ENCODE data around the gene HTATIP2.
"Not testable (repeated sequence)": the region's sequence is repeated elsewhere in the genome, so short reads cannot be mapped to it uniquely, and the experiment has no call there.

HTATIP2 gene

GRCh38 chr11:20372081-20372626, 8.6 kb downstream of the HTATIP2 start:
- DNase-seq (ENCODE audit: low spot score) = no peak

DNA sequence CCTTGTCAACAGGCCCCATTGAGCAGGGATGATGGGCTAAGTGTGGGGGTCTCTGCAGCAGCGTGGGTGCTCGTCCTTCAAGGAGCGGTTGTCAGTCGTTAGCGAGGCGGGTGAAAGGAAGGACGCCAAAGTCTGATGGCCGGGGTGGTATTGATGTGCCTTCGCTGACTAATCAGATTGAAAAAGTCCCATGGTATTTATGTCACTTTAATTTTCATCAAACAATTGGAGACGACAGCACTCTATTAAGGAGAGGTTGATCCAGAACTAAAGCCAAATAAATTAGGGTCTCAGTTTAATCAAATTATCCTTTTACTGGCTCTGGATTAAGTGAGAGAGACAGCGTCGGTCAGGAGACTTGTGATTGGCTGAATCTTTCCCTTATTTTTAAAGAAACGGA, 9.6 kb downstream of the HTATIP2 start:
- DNase-seq (ENCODE audit: low spot score) = no peak

DNA sequence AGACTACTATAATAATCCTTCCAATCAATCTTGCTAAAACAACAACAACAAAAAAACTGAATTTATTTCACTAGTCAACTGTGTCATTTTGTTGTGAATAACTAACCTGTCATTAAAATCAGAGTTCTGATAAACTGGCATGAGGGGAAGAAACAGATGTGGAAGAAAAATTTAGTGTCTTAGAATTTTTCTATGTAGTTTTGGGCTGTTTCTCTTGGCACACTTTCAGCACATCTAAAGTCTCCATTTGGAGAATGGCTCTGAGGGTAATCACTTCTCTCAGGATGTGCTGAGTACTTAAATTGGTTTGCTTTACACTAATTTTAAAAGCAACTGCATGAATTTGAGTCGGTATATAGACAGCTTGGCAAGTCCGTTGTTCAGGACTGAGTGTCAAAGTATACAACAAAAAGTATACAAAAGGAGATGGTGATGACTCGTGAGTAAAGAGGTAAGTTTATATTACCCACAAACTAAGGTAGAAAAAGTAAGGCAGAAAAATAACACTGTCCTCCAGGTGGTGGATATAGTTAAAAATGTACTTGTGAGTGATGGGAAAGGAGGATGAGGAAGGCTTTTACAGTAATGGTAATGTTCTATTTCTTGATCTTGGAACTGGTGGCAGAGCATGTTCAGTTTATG, 10.2 kb downstream of the HTATIP2 start:
- DNase-seq (ENCODE audit: low spot score) = no peak

DNA sequence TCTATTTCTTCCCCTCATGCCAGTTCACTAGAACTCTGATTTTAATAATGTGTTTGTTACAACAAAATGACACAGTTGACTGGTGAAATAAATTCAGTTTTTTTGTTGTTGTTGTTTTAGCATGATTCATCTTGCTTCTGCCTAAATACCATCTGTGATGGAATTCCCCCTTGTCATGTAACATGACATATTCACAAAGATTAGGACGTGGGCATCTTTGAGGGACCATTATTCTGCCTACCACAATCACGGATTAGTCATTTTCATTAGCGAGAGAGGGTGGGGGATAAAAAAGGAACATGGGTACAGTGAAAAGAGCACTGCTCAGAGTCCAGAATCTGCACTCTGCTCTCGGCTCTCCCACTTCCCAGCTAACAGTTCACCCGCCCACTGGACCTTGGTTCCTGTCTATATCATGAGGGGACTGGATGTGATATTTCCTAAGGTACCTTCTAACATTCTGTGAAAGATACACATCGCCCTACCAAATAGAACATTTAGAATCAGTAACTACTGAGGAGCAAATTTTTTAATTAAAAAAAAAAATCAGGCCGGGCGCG, 11.3 kb downstream of the HTATIP2 start:
- no peak for DNase-seq (ENCODE audit: low spot score)

DNA sequence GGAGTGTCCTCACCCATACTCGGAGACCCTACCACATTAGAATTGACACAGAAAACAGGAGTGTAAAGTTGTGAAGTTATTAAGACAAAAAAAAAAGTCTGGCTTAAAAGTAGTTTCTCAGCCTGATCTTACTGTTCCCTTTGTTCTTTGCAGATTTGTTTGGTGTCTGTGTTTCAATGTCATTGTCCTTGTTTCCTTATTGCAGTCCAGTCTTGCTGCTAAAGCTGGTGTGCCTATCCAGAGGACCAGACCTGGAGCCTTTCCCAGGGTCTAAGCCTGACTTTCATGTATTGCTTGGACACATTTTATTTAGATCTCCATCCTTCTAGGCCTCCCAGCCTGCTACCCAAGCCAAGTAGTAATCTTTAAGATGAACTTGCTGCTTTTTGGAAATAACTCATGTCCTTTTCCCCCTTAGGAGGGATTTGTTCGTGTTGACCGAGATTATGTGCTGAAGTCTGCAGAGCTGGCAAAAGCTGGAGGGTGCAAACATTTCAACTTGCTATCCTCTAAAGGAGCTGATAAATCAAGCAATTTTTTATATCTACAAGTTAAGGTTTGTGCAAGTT, 12.7 kb downstream of the HTATIP2 start:
- DNase-seq (ENCODE audit: low spot score) = no peak

DNA sequence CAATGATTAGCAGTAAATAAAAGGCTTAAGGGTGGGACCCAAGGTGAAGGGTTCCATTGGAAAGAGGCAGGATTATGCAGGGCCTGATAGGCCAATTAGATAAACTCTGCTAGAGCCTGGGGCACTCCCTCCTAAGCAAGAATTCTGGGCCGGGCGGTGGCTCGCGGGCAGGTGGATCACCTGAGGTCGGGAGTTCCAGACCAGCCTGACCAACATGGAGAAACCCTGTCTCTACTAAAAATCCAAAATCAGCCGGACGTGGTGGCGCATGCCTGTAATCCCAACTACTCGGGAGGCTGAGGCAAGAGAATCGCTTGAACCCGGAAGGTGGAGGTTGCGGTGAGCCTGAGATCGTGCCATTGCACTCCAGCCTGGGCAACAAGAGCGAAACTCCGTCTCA, 22.5 kb downstream of the HTATIP2 start:
- not testable (repeated sequence) for DNase-seq (ENCODE audit: low spot score)

DNA sequence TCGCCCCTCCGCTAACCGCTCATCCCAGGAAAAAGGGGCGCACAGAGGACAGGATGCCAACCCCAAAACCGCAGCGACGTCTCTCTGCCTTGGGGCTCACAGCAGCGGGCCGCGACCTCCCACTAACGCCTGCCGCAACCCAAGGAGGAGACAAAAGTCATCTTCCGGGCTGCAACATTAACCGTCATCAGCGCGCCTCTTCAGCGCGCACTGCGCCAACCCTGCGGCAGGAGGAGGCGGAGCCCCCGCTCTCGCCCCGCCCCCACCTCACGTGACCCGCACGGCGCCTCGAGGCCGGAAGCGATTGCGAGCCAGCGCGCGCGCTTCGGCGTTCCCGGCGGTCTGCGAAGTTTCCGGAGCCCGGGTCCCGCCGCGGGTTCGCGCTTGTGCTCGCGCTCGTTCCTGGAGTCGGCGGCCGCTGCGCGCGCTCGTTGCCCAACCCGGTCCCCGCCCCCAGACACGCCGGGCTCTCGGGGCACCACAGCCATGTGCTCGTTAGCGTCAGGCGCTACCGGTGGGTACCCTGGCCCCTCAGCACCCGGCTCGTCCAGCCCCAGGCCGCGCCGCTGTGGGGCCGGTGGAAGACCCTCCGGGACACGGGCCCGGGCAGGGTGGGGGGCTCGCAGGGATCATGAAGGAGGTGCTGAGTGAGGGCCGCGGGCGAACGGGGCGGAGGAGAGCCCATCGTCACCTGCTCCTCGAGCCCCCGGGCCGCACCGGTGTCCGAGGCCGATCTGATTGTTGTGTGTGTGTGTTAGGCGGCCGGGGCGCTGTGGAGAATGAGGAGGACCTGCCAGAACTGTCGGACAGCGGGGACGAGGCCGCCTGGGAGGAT, 24.0 kb downstream of the HTATIP2 start, which contains the start of gene PRMT3:
TSS of gene PRMT3 (plus strand) at position 456 of the 835 bp plus-strand sequence. CDS start at position 487, 31 bp downstream.
- DNase-seq (ENCODE audit: low spot score) = peak; percentile 98

- peak; percentile 32 for DNase-seq (ENCODE audit: low spot score)
Measured at GRCh38 chr11:20388096-20389055, 24.9 kb downstream of the HTATIP2 start.

DNA sequence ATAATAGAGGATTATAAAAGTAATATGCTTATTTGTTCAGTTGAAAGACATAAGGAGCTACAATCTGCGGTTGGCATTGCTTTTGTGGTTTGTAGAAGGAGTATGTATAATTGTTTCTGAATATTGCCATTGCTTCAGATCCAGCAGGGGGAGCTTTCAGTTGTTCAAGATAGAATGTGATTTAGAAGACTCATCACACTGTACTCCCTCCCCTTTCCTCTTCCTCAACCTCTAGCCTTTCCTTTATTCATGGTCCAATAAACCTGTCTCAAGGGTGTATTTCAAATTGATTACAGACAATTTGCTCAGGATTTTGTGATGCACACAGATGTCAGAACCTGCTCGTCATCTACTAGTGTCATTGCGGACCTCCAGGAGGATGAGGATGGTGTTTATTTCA, 33.8 kb downstream of the HTATIP2 start:
- DNase-seq (ENCODE audit: low spot score) = peak; percentile 46

DNA sequence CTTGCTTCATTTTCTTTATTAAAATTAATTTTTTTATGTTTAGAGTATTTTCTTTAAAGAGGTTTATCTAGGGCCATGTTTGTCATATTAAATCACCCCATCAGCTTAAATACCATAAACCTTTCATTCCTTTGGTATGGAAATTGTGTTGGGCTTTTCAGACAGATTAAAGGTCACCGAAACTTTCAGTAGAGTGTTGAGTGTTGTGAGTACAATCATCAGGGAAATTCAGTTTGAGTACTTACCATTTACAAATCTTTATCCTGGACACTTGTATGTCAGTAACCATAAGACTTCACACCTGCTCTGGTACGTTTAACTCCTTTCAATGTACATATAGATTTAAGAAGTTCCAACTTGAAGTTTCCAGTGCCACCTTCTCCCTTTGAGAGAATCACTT, 36.0 kb downstream of the HTATIP2 start:
- DNase-seq (ENCODE audit: low spot score) = no peak

GRCh38 chr11:20403059-20403458, 39.5 kb downstream of the HTATIP2 start:
- DNase-seq (ENCODE audit: low spot score) = no peak

DNA sequence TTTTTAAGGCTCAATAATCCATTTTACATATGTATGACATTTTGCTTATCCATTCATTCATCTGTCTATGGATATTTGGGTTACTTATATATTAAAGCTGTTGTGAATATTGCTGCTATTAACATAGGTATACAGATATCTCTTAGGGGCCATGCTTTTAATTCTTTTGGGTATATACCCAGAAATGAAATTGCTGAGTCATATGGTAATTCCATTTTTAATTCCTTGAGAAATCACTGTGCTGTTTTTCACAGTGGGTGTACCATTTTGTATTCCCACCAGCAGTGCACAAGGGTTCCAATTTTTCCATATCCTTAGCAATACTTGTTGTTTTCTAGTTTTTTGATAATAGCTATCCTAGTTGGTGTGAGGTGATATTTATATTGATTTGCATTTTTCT, 43.0 kb downstream of the HTATIP2 start:
- no peak for DNase-seq (ENCODE audit: low spot score)

DNA sequence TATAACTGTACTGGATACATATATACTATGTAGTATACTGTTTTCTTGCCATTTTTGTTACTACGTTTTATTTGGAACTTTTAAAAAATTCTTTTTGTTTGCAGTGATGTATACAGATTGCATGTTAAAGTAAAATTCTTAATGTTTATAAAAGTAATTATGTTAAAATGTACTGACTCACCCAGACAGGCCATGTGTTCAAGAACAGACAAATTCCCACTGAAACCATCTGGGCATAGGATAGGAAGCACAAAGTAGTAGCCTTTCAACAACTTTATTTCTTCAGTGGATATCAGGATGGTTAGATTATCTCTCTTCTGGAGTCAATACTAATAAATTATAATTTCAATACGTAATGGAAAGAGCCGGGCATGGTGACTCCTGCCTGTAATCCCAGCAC, 43.8 kb downstream of the HTATIP2 start:
- no peak for DNase-seq (ENCODE audit: low spot score)

DNA sequence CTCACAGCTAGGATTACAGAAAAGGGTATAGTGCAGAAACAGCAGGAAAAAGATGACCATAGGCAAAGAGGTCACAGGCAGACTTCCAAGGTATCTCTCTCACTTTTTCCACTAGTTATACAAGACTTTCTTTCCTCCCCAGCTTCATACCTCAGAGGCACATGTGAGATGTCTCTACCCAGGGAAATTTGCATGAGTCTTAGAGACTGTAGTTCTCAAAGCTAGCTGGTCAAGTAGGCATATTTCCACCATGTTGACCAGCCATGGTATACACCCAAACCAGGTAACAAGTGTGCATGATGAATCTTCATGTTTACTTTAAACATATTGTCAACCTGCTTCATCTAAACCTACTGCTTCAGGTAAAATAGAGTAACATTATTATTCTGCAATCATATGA, 51.9 kb downstream of the HTATIP2 start:
- DNase-seq (ENCODE audit: low spot score) = no peak

GRCh38 chr11:20417771-20418170, 54.3 kb downstream of the HTATIP2 start:
- DNase-seq (ENCODE audit: low spot score) = no peak

- DNase-seq (ENCODE audit: low spot score) = no peak
Measured at GRCh38 chr11:20421946-20422345, 58.4 kb downstream of the HTATIP2 start.

DNA sequence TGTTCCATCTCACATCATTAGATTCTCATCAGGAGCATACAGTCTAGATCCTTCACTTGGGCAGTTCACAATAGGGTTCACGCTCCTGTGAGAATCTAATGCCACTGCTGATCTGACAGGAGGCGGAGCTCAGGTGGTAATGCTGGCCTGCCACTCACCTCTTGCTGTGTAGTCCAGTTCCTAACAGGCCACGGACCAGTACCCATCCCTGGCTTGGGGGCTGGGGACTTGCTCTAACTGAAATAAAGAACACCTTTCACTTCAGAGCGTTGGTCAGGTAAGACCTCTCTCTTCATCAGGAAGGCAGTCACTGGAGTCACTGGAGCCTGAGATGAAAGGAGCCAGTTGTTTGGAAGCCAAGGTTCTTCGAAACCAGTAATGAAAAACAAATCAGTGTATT, 65.7 kb downstream of the HTATIP2 start:
- DNase-seq (ENCODE audit: low spot score) = no peak

All from AG08396 (cell line).